Breast epithelium (tissue), 4 donors: Measurements from ENCODE around the gene ARL2BP. TPM values are rescaled to one million over a fixed set of nuclear protein-coding genes. Genes with fewer than 3 reads are reported as not detected.

Experiments
- DNase-seq, 2 donors: peaks; one replicate each; pipeline ENCODE4 v3.0.0-alpha.2; 2019; ENCODE audit warnings: low spot score in 2 of 2
- H3K27ac ChIP-seq, 2 donors: fragments of 200-600 bp; sonication (generic) in 1 of 2; one replicate each; pipeline ENCODE4 v1.5.1; 2016 to 2019; ENCODE audit warnings: mild to moderate bottlenecking in 1 of 2
- H3K27me3 ChIP-seq, 2 donors: fragments of 200-600 bp; sonication (generic) in 1 of 2; one replicate each; pipeline versions ENCODE4 v1.5.1 to v1.6.0; 2017 to 2019; ENCODE audit warnings: control low read depth in 1 of 2, mild to moderate bottlenecking in 1 of 2
- H3K36me3 ChIP-seq: fragments of 200-600 bp; one replicate; pipeline ENCODE4 v1.5.1; 2019
- H3K4me1 ChIP-seq, 2 donors: fragments of 200-600 bp; sonication (generic); one replicate each; pipeline ENCODE4 v1.5.1; 2016 to 2019; ENCODE audit warnings: control low read depth in 1 of 2
- H3K4me3 ChIP-seq, 3 donors: fragments of 200-600 bp; sonication (generic); 1 replicate in 2 of 3; 2 replicates in 1 of 3; pipeline ENCODE4 v1.5.1; 2016 to 2019; ENCODE audit warnings: mild to moderate bottlenecking in 3 of 3, moderate library complexity in 2 of 3
- H3K9me3 ChIP-seq, 2 donors: fragments of 200-600 bp; sonication (generic) in 1 of 2; one replicate each; pipeline ENCODE4 v1.5.1; 2016 to 2019; ENCODE audit warnings: control low read depth in 1 of 2
- POLR2A ChIP-seq: fragments of 450-650 bp; IDR thresholded peaks from one replicate; pipeline ENCODE4 v1.6.1; 2016; ENCODE audit warnings: antibody characterized with exemption, mild to moderate bottlenecking, moderate library complexity
- POLR2AphosphoS5 ChIP-seq, 3 donors: sonication (generic); formaldehyde crosslinking; IDR thresholded peaks; one replicate each; pipeline ENCODE4 v1.6.1; 2017; ENCODE audit warnings: antibody characterized with exemption in 3 of 3
- intact Hi-C: fragments of 100-400 bp; cut with DNase I; formaldehyde crosslinking; loops from one replicate; pipeline ENCODE4 v1.15.1; 2023; ENCODE audit warnings: low total_unique reads
- total RNA-seq, 3 donors: library from RNA; depleted of rRNA; stranded (reverse); fragments of >200 nt; gene quantifications; one replicate each; pipeline ENCODE4 v1.1.0, GENCODE V29; 2016
- TF ChIP-seq, protein P1 (sequence below), 3 donors: fragments of 450-650 bp; IDR thresholded peaks; one replicate each; pipeline ENCODE4 v1.5.1; 2016 to 2017; ENCODE audit warnings: antibody characterized with exemption in 3 of 3, mild to moderate bottlenecking in 3 of 3, moderate library complexity in 3 of 3

The ARL2BP gene
- total RNA-seq, 3 donors from 2014 or later: 50.5 to 64.0 (median 62.4) TPM

DNA sequence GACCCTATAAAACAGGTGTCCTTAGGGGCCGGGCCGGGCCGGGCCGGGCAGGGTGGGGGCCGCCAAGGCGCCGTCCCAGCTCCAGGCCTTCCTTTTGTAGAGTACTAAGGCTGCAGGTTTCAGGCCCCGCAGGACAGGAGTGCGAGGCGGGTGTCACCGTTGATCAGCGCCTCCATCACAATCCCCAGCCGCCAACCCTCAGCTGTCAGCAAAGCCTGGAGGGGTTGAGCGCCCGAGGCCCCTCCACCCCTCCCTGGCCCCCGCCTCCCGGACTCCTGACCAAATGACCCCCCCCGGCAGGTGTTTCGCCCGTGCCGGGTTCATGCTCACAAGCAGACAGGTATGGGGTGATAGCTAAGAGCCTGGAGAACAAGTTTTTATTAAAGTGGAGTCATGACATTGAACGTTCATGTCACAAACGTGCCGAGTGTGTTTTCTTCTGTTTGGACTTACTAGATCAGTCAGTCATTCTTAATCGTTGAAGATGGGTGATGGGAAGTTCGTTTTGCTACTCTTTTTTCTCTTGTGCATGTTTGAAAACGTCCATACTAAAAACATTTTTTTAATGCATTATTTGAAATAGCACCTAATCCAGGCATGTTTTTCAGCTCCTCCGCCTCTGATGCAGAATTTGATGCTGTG, 534 bp downstream of the ARL2BP start:
- Histone ChIP-seq H3K4me1 (peaks cover 0 to 7% of the 10 kb centered on the region in 2 donors), H3K36me3 (peaks cover 4% of the 10 kb centered on the region), H3K4me3 (peak overlapping the region; percentile 76 to 89 (median 81)), H3K9me3 (no peaks in the 10 kb centered on the region), H3K27ac (peak overlapping the region; percentile 91), H3K27me3 (no peaks in the 10 kb centered on the region)
- intact Hi-C loops: loop anchor here (5.0 kb wide), 1 partner anchor 52 kb away; no protein-coding TSS in a partner anchor
- DNase-seq: peak in 1 of 2 donors; percentile 50
- TF ChIP-seq POLR2A (no peak), POLR2AphosphoS5 (IDR thresholded peaks at IDR 0.05) (no peak)
- TF ChIP-seq, protein P1, sequence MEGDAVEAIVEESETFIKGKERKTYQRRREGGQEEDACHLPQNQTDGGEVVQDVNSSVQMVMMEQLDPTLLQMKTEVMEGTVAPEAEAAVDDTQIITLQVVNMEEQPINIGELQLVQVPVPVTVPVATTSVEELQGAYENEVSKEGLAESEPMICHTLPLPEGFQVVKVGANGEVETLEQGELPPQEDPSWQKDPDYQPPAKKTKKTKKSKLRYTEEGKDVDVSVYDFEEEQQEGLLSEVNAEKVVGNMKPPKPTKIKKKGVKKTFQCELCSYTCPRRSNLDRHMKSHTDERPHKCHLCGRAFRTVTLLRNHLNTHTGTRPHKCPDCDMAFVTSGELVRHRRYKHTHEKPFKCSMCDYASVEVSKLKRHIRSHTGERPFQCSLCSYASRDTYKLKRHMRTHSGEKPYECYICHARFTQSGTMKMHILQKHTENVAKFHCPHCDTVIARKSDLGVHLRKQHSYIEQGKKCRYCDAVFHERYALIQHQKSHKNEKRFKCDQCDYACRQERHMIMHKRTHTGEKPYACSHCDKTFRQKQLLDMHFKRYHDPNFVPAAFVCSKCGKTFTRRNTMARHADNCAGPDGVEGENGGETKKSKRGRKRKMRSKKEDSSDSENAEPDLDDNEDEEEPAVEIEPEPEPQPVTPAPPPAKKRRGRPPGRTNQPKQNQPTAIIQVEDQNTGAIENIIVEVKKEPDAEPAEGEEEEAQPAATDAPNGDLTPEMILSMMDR (IDR thresholded peaks at IDR 0.05): no peak

DNA sequence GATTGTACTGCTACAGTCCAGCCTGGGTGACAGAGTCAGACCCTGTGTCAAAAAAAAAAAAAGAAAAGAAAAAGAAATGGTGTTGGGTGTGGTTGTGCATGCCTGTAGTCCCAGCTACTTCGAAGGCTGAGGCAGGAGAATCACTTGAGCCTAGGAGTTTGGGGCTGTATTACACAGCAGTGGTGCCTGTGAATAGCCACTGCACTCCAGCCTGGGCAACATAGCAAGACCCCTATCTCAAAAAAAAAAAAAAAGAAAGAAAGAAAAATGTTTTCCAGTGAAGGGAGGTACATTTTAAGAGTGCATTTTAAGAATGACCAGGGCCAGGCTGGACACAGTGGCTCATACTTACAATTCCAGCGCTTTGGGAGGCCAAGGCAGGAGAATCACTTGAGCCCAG, 6.3 kb downstream of the ARL2BP start:
- intact Hi-C loops: no loop called here
- Histone ChIP-seq H3K9me3 (no peaks in the 10 kb centered on the region), H3K36me3 (peaks cover 4% of the 10 kb centered on the region), H3K4me1 (peaks cover 0 to 2% of the 10 kb centered on the region in 2 donors), H3K27me3 (no peaks in the 10 kb centered on the region), H3K4me3 (no peak overlapping the region), H3K27ac (no peak overlapping the region)
- no peak for DNase-seq
- TF ChIP-seq POLR2AphosphoS5 (IDR thresholded peaks at IDR 0.05) (no peak), POLR2A (no peak)
- TF ChIP-seq, protein P1 (IDR thresholded peaks at IDR 0.05): no peak

DNA sequence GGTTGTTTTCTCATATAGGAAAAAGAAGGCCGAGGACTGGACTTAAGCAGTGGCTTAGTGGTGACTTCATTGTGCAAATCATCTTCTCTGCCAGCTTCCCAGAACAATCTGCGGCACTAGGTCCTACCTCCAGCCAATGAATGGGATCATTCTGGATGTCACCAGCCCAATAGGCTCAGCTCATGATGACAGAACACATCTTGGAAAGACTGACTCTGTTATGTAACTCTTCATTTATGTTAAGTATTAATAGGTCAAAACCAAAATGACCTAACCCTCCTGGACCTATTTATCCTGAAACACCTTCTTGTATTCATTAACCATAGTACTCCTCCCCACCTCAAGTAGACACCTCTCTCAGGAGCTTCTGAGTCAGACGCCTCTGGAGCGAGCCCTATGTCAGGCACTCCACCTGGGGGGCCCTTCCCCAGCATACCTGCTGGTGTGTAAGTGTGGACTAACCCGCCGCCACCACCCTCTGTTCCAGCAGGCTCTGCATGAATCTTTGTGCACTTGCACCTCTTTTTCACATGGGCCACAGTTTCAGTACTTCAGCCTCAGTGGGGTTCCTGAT, 7.2 kb downstream of the ARL2BP start:
- intact Hi-C loops: no loop called here
- no peaks in the 10 kb centered on the region for H3K9me3 ChIP-seq
- TF ChIP-seq, protein P1 (IDR thresholded peaks at IDR 0.05): no peak
- TF ChIP-seq POLR2A (no peak), POLR2AphosphoS5 (IDR thresholded peaks at IDR 0.05) (no peak)
- DNase-seq: no peak
- peaks cover 4% of the 10 kb centered on the region for H3K36me3 ChIP-seq
- H3K27ac ChIP-seq: no peak overlapping the region
- H3K27me3 ChIP-seq: no peaks in the 10 kb centered on the region
- H3K4me3 ChIP-seq: no peak overlapping the region
- H3K4me1 ChIP-seq: no peaks in the 10 kb centered on the region

DNA sequence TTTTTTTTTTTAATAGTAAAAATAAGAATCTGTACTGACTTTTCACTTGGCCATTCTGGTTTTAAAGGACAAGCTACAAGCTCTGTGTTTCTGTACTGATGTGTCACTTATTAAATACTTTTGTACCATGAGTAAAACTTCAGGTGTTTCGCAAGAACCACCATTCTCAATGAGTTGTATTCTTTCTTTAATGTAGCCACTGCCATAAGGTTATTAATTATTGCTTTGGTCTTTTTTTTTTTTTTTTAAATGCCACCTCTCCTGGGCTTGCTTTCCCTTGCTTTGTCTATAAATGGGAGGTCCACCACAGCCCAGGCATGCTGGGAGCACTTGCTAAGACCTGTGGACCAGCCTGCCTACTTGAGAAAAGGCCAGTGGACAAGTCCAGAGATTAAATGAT, 8.4 kb downstream of the ARL2BP start:
- TF ChIP-seq POLR2A (no peak), POLR2AphosphoS5 (IDR thresholded peaks at IDR 0.05) (no peak)
- TF ChIP-seq, protein P1 (IDR thresholded peaks at IDR 0.05): no peak
- intact Hi-C loops: no loop called here
- H3K36me3 ChIP-seq: peaks cover 4% of the 10 kb centered on the region
- no peak overlapping the region for H3K27ac ChIP-seq
- no peak for DNase-seq
- no peaks in the 10 kb centered on the region for H3K9me3 ChIP-seq
- H3K4me1 ChIP-seq: no peaks in the 10 kb centered on the region
- no peaks in the 10 kb centered on the region for H3K27me3 ChIP-seq
- no peak overlapping the region for H3K4me3 ChIP-seq

DNA sequence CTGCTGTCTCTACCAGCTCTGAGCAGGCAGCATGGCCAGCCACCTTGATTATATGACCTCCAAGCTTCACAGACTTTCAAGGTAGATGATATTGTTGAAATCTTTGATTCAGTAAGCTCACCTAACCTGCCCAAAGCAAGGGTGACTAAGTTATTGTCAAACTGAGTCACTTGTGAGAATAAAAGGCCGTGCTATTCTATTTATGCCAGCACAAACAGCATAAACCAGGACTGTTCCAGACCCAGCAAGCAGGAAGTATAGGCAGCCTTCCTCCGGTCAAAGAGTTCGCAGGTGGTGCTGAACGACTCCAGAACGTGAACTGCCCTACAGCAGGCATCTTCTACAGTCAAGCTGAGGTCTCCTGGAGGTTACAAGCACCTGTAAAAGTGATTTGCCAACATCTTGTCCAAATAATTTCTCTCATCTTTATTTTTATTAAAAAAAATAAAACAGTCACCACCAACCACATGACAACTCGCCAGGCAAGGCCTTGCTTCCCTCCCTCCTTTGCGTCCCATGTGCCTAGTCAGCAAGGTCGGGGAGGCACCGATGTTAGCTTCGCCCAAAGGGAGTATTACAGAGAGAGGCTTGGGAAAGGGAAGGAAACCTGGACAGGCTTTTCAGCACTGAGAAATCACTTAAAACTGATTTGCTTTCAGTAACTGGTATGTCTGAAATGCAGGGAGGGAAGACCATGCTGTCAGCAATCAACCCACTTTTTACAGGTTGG, 10.8 kb downstream of the ARL2BP start:
- H3K4me1 ChIP-seq: no peaks in the 10 kb centered on the region
- H3K4me3 ChIP-seq: no peak overlapping the region
- TF ChIP-seq POLR2A (no peak), POLR2AphosphoS5 (IDR thresholded peaks at IDR 0.05) (no peak)
- TF ChIP-seq, protein P1 (IDR thresholded peaks at IDR 0.05): no peak
- H3K36me3 ChIP-seq: no peaks in the 10 kb centered on the region
- DNase-seq: no peak
- intact Hi-C loops: no loop called here
- H3K9me3 ChIP-seq: no peaks in the 10 kb centered on the region
- no peaks in the 10 kb centered on the region for H3K27me3 ChIP-seq
- no peak overlapping the region for H3K27ac ChIP-seq
